WTC11 (cell line): Measurements from ENCODE around the gene OR52H1. TPM values are rescaled to one million over a fixed set of nuclear protein-coding genes. Genes with fewer than 3 reads are reported as not detected.

Source experiments
- ATAC-seq: fragments of 200-7000 bp; cut with Tn5 transposase; 2 replicates; pipeline ENCODE4 v1.10.0; 2021; ENCODE audit warnings: mild to moderate bottlenecking, moderate library complexity
- CTCF ChIA-PET: fragments of 300-600 bp; sonication (Branson Sonifier 250); formaldehyde crosslinking; loops from one replicate; lab custom pipeline; 2021; ENCODE audit warnings: antibody characterized with exemption; lab: Charles Lee
- POLR2A ChIA-PET: fragments of 350-600 bp; sonication (Branson Sonifier 250); formaldehyde crosslinking; loops from one replicate; lab custom pipeline; 2021; ENCODE audit warnings: antibody characterized with exemption; lab: Charles Lee
- DNase-seq: peaks from one replicate; pipeline ENCODE4 v3.0.0; 2021; ENCODE audit warnings: low spot score
- H3K27ac Mint-ChIP-seq: 2 replicates; pipeline ENCODE4 v1.8.0; 2021; ENCODE audit warnings: mixed read lengths
- H3K27me3 Mint-ChIP-seq: 2 replicates; pipeline ENCODE4 v1.8.0; 2021; ENCODE audit warnings: low read depth, mild to moderate bottlenecking, moderate library complexity, mixed read lengths
- H3K36me3 Mint-ChIP-seq: 2 replicates; pipeline ENCODE4 v1.8.0; 2021; ENCODE audit warnings: mixed read lengths
- H3K4me1 Mint-ChIP-seq: 2 replicates; pipeline ENCODE4 v1.8.0; 2022; ENCODE audit warnings: mixed read lengths
- H3K4me3 Mint-ChIP-seq: 2 replicates; pipeline ENCODE4 v1.8.0; 2021; ENCODE audit warnings: mild to moderate bottlenecking, moderate library complexity, mixed read lengths
- H3K9me3 Mint-ChIP-seq: 2 replicates; pipeline ENCODE4 v1.8.0; 2021; ENCODE audit warnings: mixed read lengths
- FOXK1 ChIP-seq: sonication (generic); formaldehyde crosslinking; IDR thresholded peaks from 2 replicates; pipeline ENCODE4 v1.8.0; 2022; ENCODE audit warnings: mild to moderate bottlenecking, moderate library complexity, missing genetic modification reagents
- MXD4 ChIP-seq: fragments of 250-450 bp; sonication (Bioruptor Pico); IDR thresholded peaks from 2 replicates; pipeline ENCODE4 v1.8.0; 2021; ENCODE audit warnings: mild to moderate bottlenecking, moderate library complexity, borderline replicate concordance
- NFYB ChIP-seq: sonication (generic); formaldehyde crosslinking; conservative IDR thresholded peaks from 2 replicates; pipeline ENCODE4 v1.8.0; 2022; ENCODE audit warnings: low read depth, missing genetic modification reagents
- PRRX2 ChIP-seq: fragments of 250-450 bp; sonication (Bioruptor Pico); IDR thresholded peaks from 2 replicates; pipeline ENCODE4 v1.8.0; 2021; ENCODE audit warnings: mild to moderate bottlenecking
- ZNF416 ChIP-seq: fragments of 250-450 bp; sonication (Bioruptor Pico); IDR thresholded peaks from 2 replicates; pipeline ENCODE4 v1.9.0; 2021; ENCODE audit warnings: mild to moderate bottlenecking, inconsistent platforms
- ZNF423 ChIP-seq: fragments of 250-450 bp; sonication (Bioruptor Pico); IDR thresholded peaks from 2 replicates; pipeline ENCODE4 v2.1.2; 2022; ENCODE audit warnings: mild to moderate bottlenecking, moderate library complexity
- total RNA-seq: library from RNA; stranded (reverse); gene quantifications from 3 replicates; pipeline ENCODE4 v1.2.3, GENCODE V29; 2021
- TF ChIP-seq, protein P1 (sequence below): sonication (generic); formaldehyde crosslinking; IDR thresholded peaks from 2 replicates; pipeline ENCODE4 v1.8.1; 2023; ENCODE audit warnings: mild to moderate bottlenecking, missing genetic modification reagents, moderate library complexity
- TF ChIP-seq, protein P2 (sequence below): sonication (generic); formaldehyde crosslinking; IDR thresholded peaks from 2 replicates; pipeline ENCODE4 v1.8.0; 2022; ENCODE audit warnings: mild to moderate bottlenecking, missing genetic modification reagents
- TF ChIP-seq, protein P3 (sequence below): sonication (generic); formaldehyde crosslinking; IDR thresholded peaks from 2 replicates; pipeline ENCODE4 v1.8.1; 2023; ENCODE audit warnings: mild to moderate bottlenecking, missing genetic modification reagents, borderline replicate concordance
- TF ChIP-seq, protein P4 (sequence below): sonication (generic); formaldehyde crosslinking; IDR thresholded peaks from 2 replicates; pipeline ENCODE4 v1.8.1; 2023; ENCODE audit warnings: mild to moderate bottlenecking, missing genetic modification reagents
- TF ChIP-seq, protein P5 (sequence below): sonication (generic); formaldehyde crosslinking; IDR thresholded peaks from 2 replicates; pipeline ENCODE4 v1.8.0; 2022; ENCODE audit warnings: mild to moderate bottlenecking, missing genetic modification reagents

The OR52H1 gene
- total RNA-seq, 1 experiment from 2014 or later = not detected

DNA sequence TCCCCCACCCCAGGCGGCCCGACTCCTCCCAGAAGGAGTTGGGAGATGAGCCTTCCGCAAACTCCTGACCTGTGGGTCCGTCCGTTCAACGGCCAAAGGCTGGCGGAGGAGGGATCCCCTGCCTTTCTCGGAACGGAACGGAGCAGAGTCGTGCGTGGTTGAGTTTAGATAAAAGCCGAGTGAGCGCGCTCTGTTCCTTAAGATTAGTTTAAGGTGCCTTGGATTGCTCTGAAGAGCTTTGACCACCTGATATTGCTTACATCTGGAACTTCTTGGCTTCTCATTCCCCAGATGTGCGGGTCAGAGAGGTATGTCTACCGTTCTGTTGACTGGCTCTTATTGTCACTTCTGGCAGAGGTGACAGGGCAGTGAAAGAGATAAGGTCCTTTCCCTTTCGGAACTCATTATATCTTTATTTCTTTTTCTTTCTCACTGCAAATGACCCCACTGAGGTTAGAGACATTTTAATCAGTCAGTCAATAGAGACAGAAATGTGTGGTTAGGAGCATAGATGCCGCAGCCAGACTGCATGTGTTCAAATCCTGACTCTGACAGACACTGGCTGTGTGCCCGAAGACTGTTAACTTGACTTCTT lies 48.4 kb upstream of the OR52H1 start, which contains the start of gene TRIM6:
TSS of gene TRIM6 (plus strand) at position 31 of the 595 bp plus-strand sequence. CDS start at position 292, 261 bp downstream.
- Mint-ChIP-seq H3K4me1 (peaks cover 58% of the 10 kb centered on the region), H3K4me3 (peak within 1 kb of the TSS; percentile 97), H3K27ac (peak within 1 kb of the TSS; percentile 88), H3K9me3 (peaks cover 2% of the 10 kb centered on the region; the same call in 1 of the 2 replicates), H3K27me3 (no peaks in the 10 kb centered on the region), H3K36me3 (peaks cover 1% of the 10 kb centered on the region)
- ChIA-PET CTCF (interaction anchor here (0.5 to 1.1 kb wide), 2 partner anchors 59 to 93 kb away, joined by 3 read pairs; partner anchors contain the start of gene TRIM22), POLR2A (interaction anchor here (1.0 kb wide), 1 partner anchor 62 kb away, joined by 3 read pairs; no protein-coding TSS in a partner anchor)
- TF ChIP-seq, protein P1, sequence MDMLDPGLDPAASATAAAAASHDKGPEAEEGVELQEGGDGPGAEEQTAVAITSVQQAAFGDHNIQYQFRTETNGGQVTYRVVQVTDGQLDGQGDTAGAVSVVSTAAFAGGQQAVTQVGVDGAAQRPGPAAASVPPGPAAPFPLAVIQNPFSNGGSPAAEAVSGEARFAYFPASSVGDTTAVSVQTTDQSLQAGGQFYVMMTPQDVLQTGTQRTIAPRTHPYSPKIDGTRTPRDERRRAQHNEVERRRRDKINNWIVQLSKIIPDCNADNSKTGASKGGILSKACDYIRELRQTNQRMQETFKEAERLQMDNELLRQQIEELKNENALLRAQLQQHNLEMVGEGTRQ = no peak
- TF ChIP-seq ZNF423 (CRISPR knock-in tag) = peak; percentile 34; the same call in 1 of the 2 replicates
- TF ChIP-seq FOXK1 (CRISPR knock-in tag) = 0 out of 2 replicates have a peak, but pooled peaks have one; percentile 36
- peak; percentile 59 for ATAC-seq
- DNase-seq = peak; percentile 66

DNA sequence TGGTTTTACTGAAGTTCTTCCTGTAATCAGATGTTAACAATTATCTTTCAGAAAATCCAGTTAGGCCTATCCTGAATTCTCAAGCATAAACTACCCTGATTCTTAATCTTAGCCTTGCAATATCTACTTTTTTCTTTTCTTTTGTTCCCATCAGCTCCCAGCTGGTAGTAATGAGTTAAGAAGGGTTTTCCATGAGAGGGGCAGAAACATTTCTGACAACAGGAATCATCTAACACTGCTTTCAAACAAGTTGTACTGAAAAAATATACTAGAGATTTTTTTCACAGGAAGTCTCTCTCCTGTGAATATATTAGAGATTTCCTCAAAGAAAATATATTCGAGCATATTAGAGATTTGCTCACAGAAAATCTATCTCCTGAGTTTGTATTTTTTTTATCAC lies 44.8 kb upstream of the OR52H1 start:
- TF ChIP-seq, protein P2, sequence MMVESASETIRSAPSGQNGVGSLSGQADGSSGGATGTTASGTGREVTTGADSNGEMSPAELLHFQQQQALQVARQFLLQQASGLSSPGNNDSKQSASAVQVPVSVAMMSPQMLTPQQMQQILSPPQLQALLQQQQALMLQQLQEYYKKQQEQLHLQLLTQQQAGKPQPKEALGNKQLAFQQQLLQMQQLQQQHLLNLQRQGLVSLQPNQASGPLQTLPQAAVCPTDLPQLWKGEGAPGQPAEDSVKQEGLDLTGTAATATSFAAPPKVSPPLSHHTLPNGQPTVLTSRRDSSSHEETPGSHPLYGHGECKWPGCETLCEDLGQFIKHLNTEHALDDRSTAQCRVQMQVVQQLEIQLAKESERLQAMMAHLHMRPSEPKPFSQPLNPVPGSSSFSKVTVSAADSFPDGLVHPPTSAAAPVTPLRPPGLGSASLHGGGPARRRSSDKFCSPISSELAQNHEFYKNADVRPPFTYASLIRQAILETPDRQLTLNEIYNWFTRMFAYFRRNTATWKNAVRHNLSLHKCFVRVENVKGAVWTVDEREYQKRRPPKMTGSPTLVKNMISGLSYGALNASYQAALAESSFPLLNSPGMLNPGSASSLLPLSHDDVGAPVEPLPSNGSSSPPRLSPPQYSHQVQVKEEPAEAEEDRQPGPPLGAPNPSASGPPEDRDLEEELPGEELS (CRISPR knock-in tag) = no peak
- TF ChIP-seq PRRX2 (CRISPR knock-in tag) (no peak), ZNF416 (CRISPR knock-in tag) (no peak), NFYB (CRISPR knock-in tag) (no peak), MXD4 (CRISPR knock-in tag) (no peak)
- TF ChIP-seq, protein P3, sequence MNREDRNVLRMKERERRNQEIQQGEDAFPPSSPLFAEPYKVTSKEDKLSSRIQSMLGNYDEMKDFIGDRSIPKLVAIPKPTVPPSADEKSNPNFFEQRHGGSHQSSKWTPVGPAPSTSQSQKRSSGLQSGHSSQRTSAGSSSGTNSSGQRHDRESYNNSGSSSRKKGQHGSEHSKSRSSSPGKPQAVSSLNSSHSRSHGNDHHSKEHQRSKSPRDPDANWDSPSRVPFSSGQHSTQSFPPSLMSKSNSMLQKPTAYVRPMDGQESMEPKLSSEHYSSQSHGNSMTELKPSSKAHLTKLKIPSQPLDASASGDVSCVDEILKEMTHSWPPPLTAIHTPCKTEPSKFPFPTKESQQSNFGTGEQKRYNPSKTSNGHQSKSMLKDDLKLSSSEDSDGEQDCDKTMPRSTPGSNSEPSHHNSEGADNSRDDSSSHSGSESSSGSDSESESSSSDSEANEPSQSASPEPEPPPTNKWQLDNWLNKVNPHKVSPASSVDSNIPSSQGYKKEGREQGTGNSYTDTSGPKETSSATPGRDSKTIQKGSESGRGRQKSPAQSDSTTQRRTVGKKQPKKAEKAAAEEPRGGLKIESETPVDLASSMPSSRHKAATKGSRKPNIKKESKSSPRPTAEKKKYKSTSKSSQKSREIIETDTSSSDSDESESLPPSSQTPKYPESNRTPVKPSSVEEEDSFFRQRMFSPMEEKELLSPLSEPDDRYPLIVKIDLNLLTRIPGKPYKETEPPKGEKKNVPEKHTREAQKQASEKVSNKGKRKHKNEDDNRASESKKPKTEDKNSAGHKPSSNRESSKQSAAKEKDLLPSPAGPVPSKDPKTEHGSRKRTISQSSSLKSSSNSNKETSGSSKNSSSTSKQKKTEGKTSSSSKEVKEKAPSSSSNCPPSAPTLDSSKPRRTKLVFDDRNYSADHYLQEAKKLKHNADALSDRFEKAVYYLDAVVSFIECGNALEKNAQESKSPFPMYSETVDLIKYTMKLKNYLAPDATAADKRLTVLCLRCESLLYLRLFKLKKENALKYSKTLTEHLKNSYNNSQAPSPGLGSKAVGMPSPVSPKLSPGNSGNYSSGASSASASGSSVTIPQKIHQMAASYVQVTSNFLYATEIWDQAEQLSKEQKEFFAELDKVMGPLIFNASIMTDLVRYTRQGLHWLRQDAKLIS (CRISPR knock-in tag) = no peak
- TF ChIP-seq, protein P4, sequence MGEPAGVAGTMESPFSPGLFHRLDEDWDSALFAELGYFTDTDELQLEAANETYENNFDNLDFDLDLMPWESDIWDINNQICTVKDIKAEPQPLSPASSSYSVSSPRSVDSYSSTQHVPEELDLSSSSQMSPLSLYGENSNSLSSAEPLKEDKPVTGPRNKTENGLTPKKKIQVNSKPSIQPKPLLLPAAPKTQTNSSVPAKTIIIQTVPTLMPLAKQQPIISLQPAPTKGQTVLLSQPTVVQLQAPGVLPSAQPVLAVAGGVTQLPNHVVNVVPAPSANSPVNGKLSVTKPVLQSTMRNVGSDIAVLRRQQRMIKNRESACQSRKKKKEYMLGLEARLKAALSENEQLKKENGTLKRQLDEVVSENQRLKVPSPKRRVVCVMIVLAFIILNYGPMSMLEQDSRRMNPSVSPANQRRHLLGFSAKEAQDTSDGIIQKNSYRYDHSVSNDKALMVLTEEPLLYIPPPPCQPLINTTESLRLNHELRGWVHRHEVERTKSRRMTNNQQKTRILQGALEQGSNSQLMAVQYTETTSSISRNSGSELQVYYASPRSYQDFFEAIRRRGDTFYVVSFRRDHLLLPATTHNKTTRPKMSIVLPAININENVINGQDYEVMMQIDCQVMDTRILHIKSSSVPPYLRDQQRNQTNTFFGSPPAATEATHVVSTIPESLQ = no peak
- TF ChIP-seq, protein P5, sequence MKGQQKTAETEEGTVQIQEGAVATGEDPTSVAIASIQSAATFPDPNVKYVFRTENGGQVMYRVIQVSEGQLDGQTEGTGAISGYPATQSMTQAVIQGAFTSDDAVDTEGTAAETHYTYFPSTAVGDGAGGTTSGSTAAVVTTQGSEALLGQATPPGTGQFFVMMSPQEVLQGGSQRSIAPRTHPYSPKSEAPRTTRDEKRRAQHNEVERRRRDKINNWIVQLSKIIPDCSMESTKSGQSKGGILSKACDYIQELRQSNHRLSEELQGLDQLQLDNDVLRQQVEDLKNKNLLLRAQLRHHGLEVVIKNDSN = no peak
- TF ChIP-seq, protein P1 = no peak
- no peak overlapping the region for H3K27ac Mint-ChIP-seq

More for the DNA sequence above, 44.8 kb upstream of the OR52H1 start:
- POLR2A ChIA-PET = no interaction called here
- Mint-ChIP-seq H3K36me3 (peaks cover 13% of the 10 kb centered on the region), H3K27me3 (no peaks in the 10 kb centered on the region), H3K9me3 (peaks cover 19% of the 10 kb centered on the region), H3K4me1 (peaks cover 27% of the 10 kb centered on the region), H3K4me3 (no peak overlapping the region)
- ATAC-seq (no peak), DNase-seq (no peak)
- CTCF ChIA-PET = no interaction called here
